ENCODE results near the gene CRACDL. TPM values are rescaled to one million over a fixed set of nuclear protein-coding genes. Genes with fewer than 3 reads are reported as not detected.

CRACDL gene
- total RNA-seq, 1 donor, result not detected

DNA sequence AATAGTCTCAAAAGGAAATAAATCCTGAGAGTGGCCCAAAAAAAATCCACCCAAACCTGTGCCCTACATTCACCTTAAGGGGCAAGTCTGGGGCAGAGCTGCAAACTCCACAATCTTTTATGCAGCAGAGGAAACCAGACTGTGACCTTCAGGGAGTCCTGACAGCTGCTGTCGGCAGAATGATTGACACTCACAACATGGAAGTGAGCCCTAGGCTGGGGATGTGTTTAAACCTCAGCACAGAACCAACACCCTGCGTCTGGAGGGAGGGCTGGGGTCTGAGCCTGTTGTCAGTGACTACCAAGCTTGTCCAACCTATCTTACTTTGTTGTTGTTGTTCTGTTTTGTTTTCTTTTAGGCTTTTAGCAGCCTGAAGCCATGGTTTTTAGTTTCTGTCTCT lies 39.6 kb downstream of the CRACDL start:
- no peaks in the 10 kb centered on the region for H3K9me3 ChIP-seq (ENCODE audit: low read depth, low read length)
- TF ChIP-seq, protein P1, sequence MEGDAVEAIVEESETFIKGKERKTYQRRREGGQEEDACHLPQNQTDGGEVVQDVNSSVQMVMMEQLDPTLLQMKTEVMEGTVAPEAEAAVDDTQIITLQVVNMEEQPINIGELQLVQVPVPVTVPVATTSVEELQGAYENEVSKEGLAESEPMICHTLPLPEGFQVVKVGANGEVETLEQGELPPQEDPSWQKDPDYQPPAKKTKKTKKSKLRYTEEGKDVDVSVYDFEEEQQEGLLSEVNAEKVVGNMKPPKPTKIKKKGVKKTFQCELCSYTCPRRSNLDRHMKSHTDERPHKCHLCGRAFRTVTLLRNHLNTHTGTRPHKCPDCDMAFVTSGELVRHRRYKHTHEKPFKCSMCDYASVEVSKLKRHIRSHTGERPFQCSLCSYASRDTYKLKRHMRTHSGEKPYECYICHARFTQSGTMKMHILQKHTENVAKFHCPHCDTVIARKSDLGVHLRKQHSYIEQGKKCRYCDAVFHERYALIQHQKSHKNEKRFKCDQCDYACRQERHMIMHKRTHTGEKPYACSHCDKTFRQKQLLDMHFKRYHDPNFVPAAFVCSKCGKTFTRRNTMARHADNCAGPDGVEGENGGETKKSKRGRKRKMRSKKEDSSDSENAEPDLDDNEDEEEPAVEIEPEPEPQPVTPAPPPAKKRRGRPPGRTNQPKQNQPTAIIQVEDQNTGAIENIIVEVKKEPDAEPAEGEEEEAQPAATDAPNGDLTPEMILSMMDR (IDR thresholded peaks at IDR 0.05; ENCODE audit: extremely low read depth, low read depth, low read length), result no peak
- H3K4me3 ChIP-seq (ENCODE audit: insufficient read depth, low read length), result no peak overlapping the region
- H2AFZ ChIP-seq (ENCODE audit: low read length), result no peak overlapping the region
- no peaks in the 10 kb centered on the region for H4K20me1 ChIP-seq (ENCODE audit: insufficient read depth, low read length)
- no peak for DNase-seq (ENCODE audit: insufficient read length, low spot score, missing footprints)
- no peaks in the 10 kb centered on the region for H3K79me2 ChIP-seq (ENCODE audit: insufficient read depth, low read length)
- peaks cover 8% of the 10 kb centered on the region for H3K27me3 ChIP-seq (ENCODE audit: insufficient read depth, low read length)
- H3K27ac ChIP-seq (ENCODE audit: low read depth, low read length), result no peak overlapping the region
- H3K4me1 ChIP-seq (ENCODE audit: insufficient read depth, low read length), result no peaks in the 10 kb centered on the region
- H3K4me2 ChIP-seq (ENCODE audit: insufficient read depth, low read length), result no peak overlapping the region
- no peaks in the 10 kb centered on the region for H3K36me3 ChIP-seq (ENCODE audit: insufficient read depth, low read length)

DNA sequence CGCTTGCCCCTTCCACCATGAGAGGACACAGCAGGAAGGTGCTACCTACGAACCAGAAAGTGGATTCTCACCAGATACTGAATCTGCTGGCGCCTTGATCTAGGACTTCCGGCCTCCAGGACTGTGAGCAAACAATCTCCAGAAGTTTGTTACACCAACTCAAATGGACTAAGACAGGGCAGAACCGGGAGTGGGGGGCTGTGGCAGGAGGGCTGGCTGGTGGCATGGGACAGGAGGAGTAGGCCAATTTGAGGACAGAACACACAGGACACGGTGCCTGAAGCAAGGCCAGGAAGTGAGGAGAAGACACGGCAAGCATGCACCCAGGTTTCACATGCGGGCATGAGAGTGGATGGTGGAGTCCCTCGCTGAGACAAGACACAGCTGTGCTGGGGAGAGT lies 40.1 kb downstream of the CRACDL start:
- H3K79me2 ChIP-seq (ENCODE audit: insufficient read depth, low read length), result no peaks in the 10 kb centered on the region
- DNase-seq (ENCODE audit: insufficient read length, low spot score, missing footprints), result no peak
- no peak overlapping the region for H3K4me2 ChIP-seq (ENCODE audit: insufficient read depth, low read length)
- TF ChIP-seq, protein P1 (IDR thresholded peaks at IDR 0.05; ENCODE audit: extremely low read depth, low read depth, low read length), result no peak
- no peak overlapping the region for H2AFZ ChIP-seq (ENCODE audit: low read length)
- H3K4me3 ChIP-seq (ENCODE audit: insufficient read depth, low read length), result no peak overlapping the region
- H3K36me3 ChIP-seq (ENCODE audit: insufficient read depth, low read length), result no peaks in the 10 kb centered on the region
- no peaks in the 10 kb centered on the region for H3K9me3 ChIP-seq (ENCODE audit: low read depth, low read length)
- peaks cover 8% of the 10 kb centered on the region for H3K27me3 ChIP-seq (ENCODE audit: insufficient read depth, low read length)
- no peaks in the 10 kb centered on the region for H3K4me1 ChIP-seq (ENCODE audit: insufficient read depth, low read length)
- H3K27ac ChIP-seq (ENCODE audit: low read depth, low read length), result no peak overlapping the region
- H4K20me1 ChIP-seq (ENCODE audit: insufficient read depth, low read length), result no peaks in the 10 kb centered on the region

DNA sequence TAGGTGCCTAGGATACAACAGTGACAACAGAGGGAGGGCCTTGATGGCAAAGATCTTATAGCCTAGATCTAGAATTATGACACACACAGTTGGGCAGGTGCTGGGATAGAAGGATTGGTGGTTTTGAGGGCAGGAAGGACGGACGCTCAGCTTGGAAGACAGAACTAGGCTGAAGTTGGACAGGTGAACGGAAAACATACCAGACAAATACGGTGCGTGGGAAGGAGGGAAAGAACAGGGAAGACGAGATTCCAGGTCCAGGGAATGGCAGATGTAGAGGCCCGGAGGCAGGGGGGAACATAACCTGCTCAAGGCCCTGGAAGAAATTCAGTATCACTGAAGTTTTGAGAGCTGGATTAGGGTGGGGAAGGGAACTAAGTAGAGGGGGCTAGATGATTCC lies 40.8 kb downstream of the CRACDL start:
- Histone ChIP-seq H3K4me3 (ENCODE audit: insufficient read depth, low read length) (no peak overlapping the region), H3K9me3 (ENCODE audit: low read depth, low read length) (no peaks in the 10 kb centered on the region), H4K20me1 (ENCODE audit: insufficient read depth, low read length) (no peaks in the 10 kb centered on the region), H2AFZ (ENCODE audit: low read length) (no peak overlapping the region), H3K27me3 (ENCODE audit: insufficient read depth, low read length) (peaks cover 8% of the 10 kb centered on the region), H3K36me3 (ENCODE audit: insufficient read depth, low read length) (no peaks in the 10 kb centered on the region), H3K4me2 (ENCODE audit: insufficient read depth, low read length) (no peak overlapping the region), H3K4me1 (ENCODE audit: insufficient read depth, low read length) (no peaks in the 10 kb centered on the region), H3K27ac (ENCODE audit: low read depth, low read length) (no peak overlapping the region), H3K79me2 (ENCODE audit: insufficient read depth, low read length) (no peaks in the 10 kb centered on the region)
- DNase-seq (ENCODE audit: insufficient read length, low spot score, missing footprints), result no peak
- TF ChIP-seq, protein P1 (IDR thresholded peaks at IDR 0.05; ENCODE audit: extremely low read depth, low read depth, low read length), result no peak

DNA sequence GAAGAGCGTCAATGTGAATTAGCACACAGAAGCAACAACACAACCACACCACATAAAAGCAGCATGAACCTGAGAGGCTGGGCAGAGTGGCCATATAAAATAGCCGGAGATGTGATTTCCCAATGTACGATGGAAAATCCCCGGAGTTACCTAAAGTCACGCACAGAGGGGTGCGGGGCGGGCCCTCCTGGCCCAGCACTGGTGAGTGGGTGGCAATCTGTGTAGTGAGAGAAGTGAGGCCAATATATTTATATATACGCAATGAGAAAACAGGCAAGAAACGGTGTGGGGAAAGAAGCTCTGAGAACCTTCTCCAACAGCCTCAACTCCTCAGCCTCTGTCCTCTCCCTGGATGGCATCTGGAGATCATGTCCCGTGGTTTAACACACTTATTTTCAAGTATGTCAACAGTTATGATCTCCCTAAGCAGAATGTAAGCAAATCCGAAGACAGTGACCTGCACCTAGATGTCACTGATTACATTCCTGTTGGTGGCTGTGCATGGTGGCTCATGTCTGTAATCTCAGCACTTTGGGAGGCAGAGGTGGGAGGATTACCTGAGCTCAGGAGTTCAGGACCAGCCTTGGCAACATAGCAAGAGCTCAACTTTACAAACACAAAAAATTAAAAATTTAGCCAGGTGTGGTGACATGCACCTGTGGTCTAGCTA lies 41.6 kb downstream of the CRACDL start:
- TF ChIP-seq, protein P1 (IDR thresholded peaks at IDR 0.05; ENCODE audit: extremely low read depth, low read depth, low read length), result no peak

More for the DNA sequence above, 41.6 kb downstream of the CRACDL start:
- no peaks in the 10 kb centered on the region for H4K20me1 ChIP-seq (ENCODE audit: insufficient read depth, low read length)
- no peak overlapping the region for H3K27ac ChIP-seq (ENCODE audit: low read depth, low read length)
- no peak overlapping the region for H3K4me2 ChIP-seq (ENCODE audit: insufficient read depth, low read length)
- no peak overlapping the region for H3K4me3 ChIP-seq (ENCODE audit: insufficient read depth, low read length)
- DNase-seq (ENCODE audit: insufficient read length, low spot score, missing footprints), result no peak
- no peaks in the 10 kb centered on the region for H3K79me2 ChIP-seq (ENCODE audit: insufficient read depth, low read length)
- H3K27me3 ChIP-seq (ENCODE audit: insufficient read depth, low read length), result peaks cover 8% of the 10 kb centered on the region
- H3K9me3 ChIP-seq (ENCODE audit: low read depth, low read length), result no peaks in the 10 kb centered on the region
- H3K4me1 ChIP-seq (ENCODE audit: insufficient read depth, low read length), result no peaks in the 10 kb centered on the region
- H2AFZ ChIP-seq (ENCODE audit: low read length), result no peak overlapping the region
- no peaks in the 10 kb centered on the region for H3K36me3 ChIP-seq (ENCODE audit: insufficient read depth, low read length)

Measured in osteoblast (primary cell).